ENCODE measurements around the gene TMED3.
A peak's percentile ranks its signal among the peaks of the same experiment; 100 is the strongest.

DNA sequence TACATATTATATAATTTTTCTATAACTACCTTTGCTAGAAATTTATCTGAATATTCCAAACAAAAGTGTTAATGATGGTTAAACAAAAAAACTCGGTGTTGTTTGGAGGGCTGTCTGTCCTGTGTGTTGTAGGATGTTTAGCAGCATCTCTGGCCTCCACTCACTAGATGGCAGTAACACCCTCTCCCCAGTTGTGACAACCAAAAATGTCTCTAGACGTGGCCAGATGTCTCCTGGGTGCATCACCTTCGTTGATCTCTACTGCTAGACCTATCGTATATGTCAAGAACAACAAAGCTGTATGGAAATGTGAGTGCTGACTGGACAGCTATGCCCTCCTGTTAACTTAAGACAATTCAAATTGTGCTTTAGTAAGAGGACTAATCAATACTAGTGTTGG is 14.3 kb upstream of the TMED3 start:
- TF ChIP-seq, protein P1, sequence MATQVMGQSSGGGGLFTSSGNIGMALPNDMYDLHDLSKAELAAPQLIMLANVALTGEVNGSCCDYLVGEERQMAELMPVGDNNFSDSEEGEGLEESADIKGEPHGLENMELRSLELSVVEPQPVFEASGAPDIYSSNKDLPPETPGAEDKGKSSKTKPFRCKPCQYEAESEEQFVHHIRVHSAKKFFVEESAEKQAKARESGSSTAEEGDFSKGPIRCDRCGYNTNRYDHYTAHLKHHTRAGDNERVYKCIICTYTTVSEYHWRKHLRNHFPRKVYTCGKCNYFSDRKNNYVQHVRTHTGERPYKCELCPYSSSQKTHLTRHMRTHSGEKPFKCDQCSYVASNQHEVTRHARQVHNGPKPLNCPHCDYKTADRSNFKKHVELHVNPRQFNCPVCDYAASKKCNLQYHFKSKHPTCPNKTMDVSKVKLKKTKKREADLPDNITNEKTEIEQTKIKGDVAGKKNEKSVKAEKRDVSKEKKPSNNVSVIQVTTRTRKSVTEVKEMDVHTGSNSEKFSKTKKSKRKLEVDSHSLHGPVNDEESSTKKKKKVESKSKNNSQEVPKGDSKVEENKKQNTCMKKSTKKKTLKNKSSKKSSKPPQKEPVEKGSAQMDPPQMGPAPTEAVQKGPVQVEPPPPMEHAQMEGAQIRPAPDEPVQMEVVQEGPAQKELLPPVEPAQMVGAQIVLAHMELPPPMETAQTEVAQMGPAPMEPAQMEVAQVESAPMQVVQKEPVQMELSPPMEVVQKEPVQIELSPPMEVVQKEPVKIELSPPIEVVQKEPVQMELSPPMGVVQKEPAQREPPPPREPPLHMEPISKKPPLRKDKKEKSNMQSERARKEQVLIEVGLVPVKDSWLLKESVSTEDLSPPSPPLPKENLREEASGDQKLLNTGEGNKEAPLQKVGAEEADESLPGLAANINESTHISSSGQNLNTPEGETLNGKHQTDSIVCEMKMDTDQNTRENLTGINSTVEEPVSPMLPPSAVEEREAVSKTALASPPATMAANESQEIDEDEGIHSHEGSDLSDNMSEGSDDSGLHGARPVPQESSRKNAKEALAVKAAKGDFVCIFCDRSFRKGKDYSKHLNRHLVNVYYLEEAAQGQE (IDR thresholded peaks at IDR 0.05; ENCODE audit: borderline replicate concordance) = no peak
- TF ChIP-seq, protein P1 (CRISPR knock-in tag; IDR thresholded peaks at IDR 0.05; ENCODE audit: low read depth) = no peak
- TF ChIP-seq ZNF24 (IDR thresholded peaks at IDR 0.05) = no peak
- TF ChIP-seq, protein P2, sequence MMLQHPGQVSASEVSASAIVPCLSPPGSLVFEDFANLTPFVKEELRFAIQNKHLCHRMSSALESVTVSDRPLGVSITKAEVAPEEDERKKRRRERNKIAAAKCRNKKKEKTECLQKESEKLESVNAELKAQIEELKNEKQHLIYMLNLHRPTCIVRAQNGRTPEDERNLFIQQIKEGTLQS (IDR thresholded peaks at IDR 0.05) = no peak
- TF ChIP-seq, protein P2 (CRISPR knock-in tag; conservative IDR thresholded peaks at IDR 0.05) = no peak
- TF ChIP-seq, protein P3, sequence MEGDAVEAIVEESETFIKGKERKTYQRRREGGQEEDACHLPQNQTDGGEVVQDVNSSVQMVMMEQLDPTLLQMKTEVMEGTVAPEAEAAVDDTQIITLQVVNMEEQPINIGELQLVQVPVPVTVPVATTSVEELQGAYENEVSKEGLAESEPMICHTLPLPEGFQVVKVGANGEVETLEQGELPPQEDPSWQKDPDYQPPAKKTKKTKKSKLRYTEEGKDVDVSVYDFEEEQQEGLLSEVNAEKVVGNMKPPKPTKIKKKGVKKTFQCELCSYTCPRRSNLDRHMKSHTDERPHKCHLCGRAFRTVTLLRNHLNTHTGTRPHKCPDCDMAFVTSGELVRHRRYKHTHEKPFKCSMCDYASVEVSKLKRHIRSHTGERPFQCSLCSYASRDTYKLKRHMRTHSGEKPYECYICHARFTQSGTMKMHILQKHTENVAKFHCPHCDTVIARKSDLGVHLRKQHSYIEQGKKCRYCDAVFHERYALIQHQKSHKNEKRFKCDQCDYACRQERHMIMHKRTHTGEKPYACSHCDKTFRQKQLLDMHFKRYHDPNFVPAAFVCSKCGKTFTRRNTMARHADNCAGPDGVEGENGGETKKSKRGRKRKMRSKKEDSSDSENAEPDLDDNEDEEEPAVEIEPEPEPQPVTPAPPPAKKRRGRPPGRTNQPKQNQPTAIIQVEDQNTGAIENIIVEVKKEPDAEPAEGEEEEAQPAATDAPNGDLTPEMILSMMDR (IDR thresholded peaks at IDR 0.05 in 2 of 3, conservative IDR thresholded peaks at IDR 0.05 in 1 of 3; ENCODE audit: insufficient read depth in 2 of 3, low read depth in 1 of 3, low read length in 3 of 3) = peak in 2 of 3 experiments; percentile 20 to 28; a peak in 2 of 6 replicates
- TF ChIP-seq CC2D1A (IDR thresholded peaks at IDR 0.05) = no peak
- TF ChIP-seq BRD9 (IDR thresholded peaks at IDR 0.05; ENCODE audit: low read depth, partially characterized antibody) = no peak
- TF ChIP-seq ELF1 (tag; IDR thresholded peaks at IDR 0.05) = no peak
